Measurements from ENCODE around the gene GLI2.

- TF ChIP-seq EZH2 (IDR thresholded peaks at IDR 0.05) (no peak), FOXP2 (optimal IDR thresholded peaks at IDR 0.05; ENCODE audit: control extremely low read depth, extremely low read length, insufficient read depth) (no peak), POLR2AphosphoS5 (IDR thresholded peaks at IDR 0.05; ENCODE audit: borderline replicate concordance, low read depth, low read length) (no peak)
Observed at GRCh38 chr2:120758181-120759144, 22.8 kb downstream of the GLI2 start.
